Activated naive CD4-positive, alpha-beta T cell treated with anti-CD3 and anti-CD28 coated beads, Interleukin-2, amount 50 U/mL, for 24 hours (primary cell): ENCODE results near the gene TYW1B.
"Not testable (repeated sequence)": the region's sequence is repeated elsewhere in the genome, so short reads cannot be mapped to it uniquely, and the experiment has no call there.

Experiments
- H3K27ac Mint-ChIP-seq: one replicate; pipeline ENCODE4 v1.8.0; 2021; ENCODE audit warnings: mild to moderate bottlenecking, mixed read lengths
- H3K27me3 Mint-ChIP-seq: one replicate; pipeline ENCODE4 v1.8.0; 2021; ENCODE audit warnings: mixed read lengths
- H3K36me3 Mint-ChIP-seq: one replicate; pipeline ENCODE4 v1.8.0; 2021; ENCODE audit warnings: mixed read lengths
- H3K4me1 Mint-ChIP-seq: one replicate; pipeline ENCODE4 v1.8.0; 2021; ENCODE audit warnings: mixed read lengths
- H3K4me3 Mint-ChIP-seq: one replicate; pipeline ENCODE4 v1.8.0; 2021; ENCODE audit warnings: mild to moderate bottlenecking, mixed read lengths
- H3K9me3 Mint-ChIP-seq: one replicate; pipeline ENCODE4 v1.8.0; 2021; ENCODE audit warnings: mixed read lengths

Gene TYW1B

GRCh38 chr7:72546586-72547237 lies 281.3 kb downstream of the TYW1B start:
- not testable (repeated sequence) for H3K36me3 Mint-ChIP-seq, H3K9me3 Mint-ChIP-seq, H3K27me3 Mint-ChIP-seq, H3K4me3 Mint-ChIP-seq, H3K27ac Mint-ChIP-seq, H3K4me1 Mint-ChIP-seq

- not testable (repeated sequence) for H3K4me1 Mint-ChIP-seq, H3K4me3 Mint-ChIP-seq, H3K27ac Mint-ChIP-seq, H3K27me3 Mint-ChIP-seq, H3K36me3 Mint-ChIP-seq, H3K9me3 Mint-ChIP-seq
Observed at GRCh38 chr7:72544531-72544930, 283.5 kb downstream of the TYW1B start.

- no peak overlapping the region for H3K27ac Mint-ChIP-seq
- no peaks in the 10 kb centered on the region for H3K36me3 Mint-ChIP-seq
- no peaks in the 10 kb centered on the region for H3K9me3 Mint-ChIP-seq
- H3K4me3 Mint-ChIP-seq = no peak overlapping the region
- no peaks in the 10 kb centered on the region for H3K27me3 Mint-ChIP-seq
- H3K4me1 Mint-ChIP-seq = no peaks in the 10 kb centered on the region
Observed at GRCh38 chr7:72540923-72541322, 287.1 kb downstream of the TYW1B start.

GRCh38 chr7:72540106-72540611 lies 287.8 kb downstream of the TYW1B start:
- Mint-ChIP-seq H3K4me3 (no peak overlapping the region), H3K9me3 (no peaks in the 10 kb centered on the region), H3K27ac (no peak overlapping the region), H3K36me3 (no peaks in the 10 kb centered on the region), H3K4me1 (no peaks in the 10 kb centered on the region), H3K27me3 (no peaks in the 10 kb centered on the region)

GRCh38 chr7:72539702-72540101 lies 288.3 kb downstream of the TYW1B start:
- H3K36me3 Mint-ChIP-seq = no peaks in the 10 kb centered on the region
- H3K9me3 Mint-ChIP-seq = no peaks in the 10 kb centered on the region
- H3K4me1 Mint-ChIP-seq = no peaks in the 10 kb centered on the region
- no peaks in the 10 kb centered on the region for H3K27me3 Mint-ChIP-seq
- H3K4me3 Mint-ChIP-seq = no peak overlapping the region
- H3K27ac Mint-ChIP-seq = no peak overlapping the region

- H3K4me1 Mint-ChIP-seq = no peaks in the 10 kb centered on the region
- H3K27ac Mint-ChIP-seq = no peak overlapping the region
- H3K4me3 Mint-ChIP-seq = no peak overlapping the region
- no peaks in the 10 kb centered on the region for H3K9me3 Mint-ChIP-seq
- no peaks in the 10 kb centered on the region for H3K27me3 Mint-ChIP-seq
- no peaks in the 10 kb centered on the region for H3K36me3 Mint-ChIP-seq
Observed at GRCh38 chr7:72538856-72539255, 289.1 kb downstream of the TYW1B start.

- H3K27ac Mint-ChIP-seq = no peak overlapping the region
- no peaks in the 10 kb centered on the region for H3K27me3 Mint-ChIP-seq
- no peaks in the 10 kb centered on the region for H3K4me1 Mint-ChIP-seq
- no peaks in the 10 kb centered on the region for H3K36me3 Mint-ChIP-seq
- H3K4me3 Mint-ChIP-seq = no peak overlapping the region
- H3K9me3 Mint-ChIP-seq = no peaks in the 10 kb centered on the region
Observed at GRCh38 chr7:72538147-72538546, 289.9 kb downstream of the TYW1B start.

GRCh38 chr7:72536038-72536437 lies 292.0 kb downstream of the TYW1B start:
- H3K4me1 Mint-ChIP-seq, H3K27ac Mint-ChIP-seq, H3K27me3 Mint-ChIP-seq, H3K9me3 Mint-ChIP-seq, H3K36me3 Mint-ChIP-seq, H3K4me3 Mint-ChIP-seq: not testable (repeated sequence)

- H3K4me3 Mint-ChIP-seq, H3K4me1 Mint-ChIP-seq, H3K9me3 Mint-ChIP-seq, H3K27me3 Mint-ChIP-seq, H3K27ac Mint-ChIP-seq, H3K36me3 Mint-ChIP-seq: not testable (repeated sequence)
Observed at GRCh38 chr7:72531048-72531447, 297.0 kb downstream of the TYW1B start.
